Measurements from ENCODE around the gene ZBTB20.
A peak's percentile ranks its signal among the peaks of the same experiment; 100 is the strongest.

The ZBTB20 gene

DNA sequence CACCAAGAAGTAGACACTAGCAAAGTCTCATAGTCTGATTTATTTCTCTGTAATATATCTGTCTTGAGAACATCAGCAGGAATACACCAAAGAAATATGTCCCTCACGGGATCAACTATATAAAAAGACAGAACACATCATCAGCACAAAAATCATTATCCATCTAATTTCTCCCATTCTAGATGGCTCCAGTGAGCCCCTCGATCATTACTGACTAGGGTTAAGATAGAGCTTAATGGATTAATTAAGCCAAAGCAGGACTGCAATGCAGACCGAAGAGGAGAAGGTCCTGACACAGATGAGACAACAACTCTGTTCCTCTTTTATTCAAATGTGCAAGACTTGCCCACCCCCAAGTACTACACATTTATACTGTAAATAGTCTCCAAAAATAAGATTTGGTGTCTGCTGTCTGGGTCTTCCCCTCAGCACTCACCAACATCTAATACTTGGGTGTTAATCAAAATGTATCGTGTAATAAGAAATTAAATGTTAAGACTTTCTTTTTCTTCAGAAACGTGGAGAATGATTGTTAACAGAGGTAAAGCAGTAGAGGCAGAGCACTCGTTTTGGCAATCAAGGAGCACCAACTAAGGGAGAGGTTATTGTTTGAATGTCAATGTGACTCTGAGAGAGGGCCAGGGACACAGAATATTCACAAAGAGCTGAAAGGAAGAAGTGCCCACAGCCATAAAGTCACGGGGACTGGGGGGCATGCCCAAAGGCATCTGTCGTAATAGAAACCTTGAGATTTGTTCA lies 719.6 kb downstream of the ZBTB20 start:
- DNase-seq, result no peak

DNA sequence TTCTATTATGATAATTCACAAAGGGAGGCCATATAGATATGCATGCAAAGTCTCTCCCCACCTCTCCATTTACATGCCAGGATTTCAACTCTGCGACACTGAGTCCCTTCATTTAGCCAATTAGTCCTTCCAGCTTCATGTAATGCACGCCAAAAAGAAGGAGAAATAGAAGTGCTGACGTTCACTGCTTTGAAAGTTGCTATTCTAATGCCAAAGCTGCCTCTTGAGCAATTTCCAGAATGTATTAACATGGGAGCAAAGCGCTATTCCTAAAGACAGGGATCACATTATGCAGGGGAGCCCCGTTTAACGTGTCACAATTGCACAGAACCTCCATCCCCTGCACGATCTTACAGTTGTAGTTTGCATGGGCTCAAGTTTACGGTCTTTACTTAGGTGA lies 722.8 kb downstream of the ZBTB20 start:
- no peak for DNase-seq

GRCh38 chr3:114421204-114421603 lies 725.9 kb downstream of the ZBTB20 start:
- DNase-seq, result no peak

DNA sequence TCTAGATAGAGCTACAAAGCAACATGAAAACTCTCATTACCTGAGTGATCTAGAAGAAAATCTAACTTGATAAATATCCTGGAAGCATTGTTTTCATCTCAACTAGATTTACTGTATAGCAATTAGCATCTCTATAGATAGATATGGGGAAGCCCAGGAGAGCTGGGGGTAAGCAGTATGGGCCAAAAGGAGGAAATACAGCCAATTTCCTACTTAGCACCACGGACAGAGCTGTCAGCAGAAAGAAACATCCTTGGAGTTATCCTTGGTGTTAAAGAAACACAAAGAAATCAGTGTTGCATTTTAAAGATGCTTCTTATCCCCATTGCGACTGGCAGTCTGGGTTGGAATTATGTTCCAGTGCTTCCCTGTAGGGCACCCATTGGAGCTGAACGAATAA lies 727.0 kb downstream of the ZBTB20 start:
- no peak for DNase-seq

GRCh38 chr3:114418724-114419543 lies 728.2 kb downstream of the ZBTB20 start:
- peak; percentile 17 for DNase-seq

- DNase-seq, result no peak
Measured at GRCh38 chr3:114418107-114418506, 729.0 kb downstream of the ZBTB20 start.

DNA sequence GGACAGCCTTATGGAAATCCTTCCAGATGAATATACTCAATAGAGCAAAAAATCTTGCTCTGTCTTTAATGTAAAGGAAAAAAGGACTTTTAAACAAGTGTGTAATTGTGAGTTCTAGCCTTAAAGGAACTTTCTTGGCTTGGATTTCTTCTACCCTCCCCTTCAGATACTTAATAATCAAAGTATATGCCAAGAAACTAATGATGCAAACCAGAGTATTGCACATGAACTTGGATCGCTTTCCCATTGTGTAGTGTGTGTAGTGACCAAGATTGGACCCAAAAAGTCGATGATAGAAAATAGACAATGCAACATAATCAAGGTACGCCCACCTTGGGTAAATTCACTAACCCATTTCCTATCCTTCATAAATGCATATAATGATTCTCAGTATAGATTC lies 729.4 kb downstream of the ZBTB20 start:
- no peak for DNase-seq

DNA sequence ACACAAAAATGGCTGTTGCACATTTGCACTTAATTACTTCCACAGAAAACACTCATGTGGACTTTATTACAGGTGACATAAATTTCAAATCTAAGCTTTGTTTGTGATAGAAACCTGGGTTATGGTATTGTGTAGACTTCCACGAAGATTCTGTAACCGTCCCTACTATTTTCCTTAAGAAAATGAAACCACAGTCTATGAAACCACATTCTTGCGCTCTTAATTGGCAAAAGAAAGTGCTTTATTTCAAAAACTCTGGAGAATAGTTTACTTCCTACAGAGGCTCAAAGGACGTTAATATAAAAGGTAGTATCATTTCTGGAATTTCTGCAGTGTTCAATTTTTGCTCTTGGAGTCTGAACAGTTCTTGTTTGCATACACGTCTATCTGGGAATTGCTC lies 729.8 kb downstream of the ZBTB20 start:
- no peak for DNase-seq

- DNase-seq, result no peak
Measured at GRCh38 chr3:114411811-114412803, 735.0 kb downstream of the ZBTB20 start.

GRCh38 chr3:114411190-114411668 lies 735.9 kb downstream of the ZBTB20 start:
- no peak for DNase-seq

GRCh38 chr3:114408736-114409670 lies 738.1 kb downstream of the ZBTB20 start:
- DNase-seq, result no peak

DNA sequence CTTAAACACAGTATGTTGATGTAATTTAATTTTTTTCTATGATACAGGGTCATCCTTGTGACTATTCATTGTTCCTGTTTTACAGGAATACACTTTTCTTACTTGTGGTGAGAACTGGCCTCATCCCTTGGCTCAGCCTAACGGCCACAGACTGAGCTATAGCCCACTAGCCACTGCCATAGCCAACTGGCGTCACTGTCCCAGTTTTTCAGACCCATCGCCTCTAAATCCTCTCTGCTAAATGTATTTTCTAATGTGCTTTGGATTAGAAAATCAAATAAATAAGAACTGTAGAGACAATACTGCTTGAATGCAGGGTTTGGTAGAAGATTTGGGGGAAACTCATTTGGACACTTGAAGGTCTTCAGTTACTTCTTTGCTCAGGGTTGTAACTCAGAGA lies 740.2 kb downstream of the ZBTB20 start:
- no peak for DNase-seq

- no peak for DNase-seq
Measured at GRCh38 chr3:114406286-114406685, 740.8 kb downstream of the ZBTB20 start.

- no peak for DNase-seq
Measured at GRCh38 chr3:114405202-114405990, 741.7 kb downstream of the ZBTB20 start.

DNA sequence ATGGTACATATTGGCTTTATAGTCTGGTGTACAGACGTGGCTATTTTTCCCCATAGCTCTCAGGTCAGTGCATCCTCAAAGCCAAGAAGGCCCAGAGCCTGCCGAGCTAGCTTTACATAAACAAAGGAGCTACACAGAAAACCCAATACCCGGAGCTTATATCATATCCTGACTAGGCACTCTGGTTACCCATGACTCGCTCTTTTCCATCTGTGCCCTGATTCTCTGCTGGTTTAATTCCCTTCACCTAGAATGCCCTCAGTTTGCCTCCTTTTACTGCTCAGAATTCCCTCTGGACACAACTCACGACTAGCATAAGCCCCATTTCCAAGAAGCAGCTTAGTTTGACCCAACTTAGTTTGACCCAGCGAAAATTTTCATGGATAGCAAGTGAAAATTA lies 742.5 kb downstream of the ZBTB20 start:
- DNase-seq, result no peak

- DNase-seq, result no peak
Measured at GRCh38 chr3:114402838-114403237, 744.2 kb downstream of the ZBTB20 start.

DNA sequence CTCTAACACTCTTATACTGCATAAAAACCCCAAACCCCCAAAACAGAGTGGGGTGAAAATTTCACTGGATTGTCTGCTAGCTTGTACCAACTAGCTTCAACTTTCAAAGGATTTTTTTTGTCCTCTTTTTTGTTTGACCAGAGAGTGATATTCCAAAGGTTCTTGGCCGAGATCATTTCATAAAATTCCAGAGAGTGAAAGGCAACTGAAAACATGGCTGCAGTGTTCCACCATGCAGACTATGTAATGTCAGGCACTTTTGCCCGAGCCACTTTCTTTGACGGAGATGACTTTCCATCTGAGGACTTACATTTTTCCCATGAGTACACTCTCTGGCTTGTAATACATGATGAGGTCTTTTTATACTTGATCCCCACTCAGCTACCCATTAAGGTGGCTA lies 745.7 kb downstream of the ZBTB20 start:
- DNase-seq, result no peak

DNA sequence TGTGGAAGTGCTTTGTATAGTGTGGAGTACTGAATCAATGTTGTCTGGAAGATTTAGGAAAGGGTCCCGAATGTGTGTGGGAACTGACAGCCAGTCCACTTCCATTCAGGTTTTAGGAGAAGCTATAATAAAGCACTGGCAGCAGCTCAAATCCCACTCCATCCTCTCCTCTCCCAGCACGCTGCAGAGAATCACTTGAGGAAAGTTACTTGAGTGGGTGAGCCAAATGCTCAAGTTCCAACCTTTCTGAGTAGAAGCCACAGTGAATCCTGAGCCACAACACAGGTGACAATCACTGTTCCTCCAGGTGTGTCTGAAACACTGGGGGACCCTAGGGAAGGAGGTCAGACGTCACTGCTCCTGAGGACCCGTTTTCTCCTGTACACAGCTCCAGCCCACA lies 746.7 kb downstream of the ZBTB20 start:
- DNase-seq, result no peak

- DNase-seq, result no peak
Measured at GRCh38 chr3:114394551-114394950, 752.5 kb downstream of the ZBTB20 start.

- no peak for DNase-seq
Measured at GRCh38 chr3:114393367-114394072, 753.6 kb downstream of the ZBTB20 start.

Data from CD4-positive, alpha-beta T cell treated with Interleukin-15 for 1 hour (primary cell).